ENCODE measurements around the gene PEAK1.
"Not testable (repeated sequence)": the region's sequence is repeated elsewhere in the genome, so short reads cannot be mapped to it uniquely, and the experiment has no call there.

Gene PEAK1

GRCh38 chr15:77187751-77188464 is 232.0 kb downstream of the PEAK1 start:
- Histone ChIP-seq H3K4me3 (ENCODE audit: insufficient read depth in 1 of 2, low read depth in 1 of 2, low read length in 2 of 2) (no peak overlapping the region), H2BK120ac (ENCODE audit: low read depth, low read length) (no peak overlapping the region), H2AFZ (ENCODE audit: low read depth, low read length) (peak overlapping the region; percentile 6), H3K4ac (ENCODE audit: low read depth in 1 of 2, low read length in 2 of 2) (no peak overlapping the region), H4K8ac (ENCODE audit: low read length) (no peak overlapping the region), H2BK12ac (ENCODE audit: low read length in 2 of 2) (no peak overlapping the region), H2AK5ac (ENCODE audit: low read length, severe bottlenecking) (no peak overlapping the region), H3K23ac (ENCODE audit: low read length in 2 of 2) (no peak overlapping the region), H3K27ac (ENCODE audit: low read length, poor library complexity, severe bottlenecking) (no peak overlapping the region), H3K9me3 (ENCODE audit: control insufficient read depth, low read length) (no peaks in the 10 kb centered on the region), H3K79me1 (replicated peaks; ENCODE audit: low read length, poor library complexity, severe bottlenecking) (peaks cover 5% of the 10 kb centered on the region), H3K4me2 (ENCODE audit: low read length, poor library complexity, severe bottlenecking) (no peak overlapping the region), H2BK15ac (ENCODE audit: low read depth, poor library complexity, severe bottlenecking) (no peak overlapping the region), H2BK5ac (ENCODE audit: low read depth, low read length, poor library complexity, severe bottlenecking) (no peak overlapping the region), H3K9ac (ENCODE audit: low read length) (peak overlapping the region; percentile 73), H3K36me3 (ENCODE audit: control insufficient read depth in 1 of 2, insufficient read depth in 2 of 2, low read depth in 1 of 2, low read length in 2 of 2) (peaks cover 0 to 7% of the 10 kb centered on the region in 2 experiments), H3K18ac (ENCODE audit: low read depth in 1 of 2, low read length in 2 of 2) (no peak overlapping the region), H3K14ac (ENCODE audit: low read length in 2 of 2) (no peak overlapping the region), H3K4me1 (ENCODE audit: control insufficient read depth, insufficient read depth, low read depth, low read length) (no peaks in the 10 kb centered on the region), H4K91ac (ENCODE audit: low read length) (no peak overlapping the region), H3K27me3 (ENCODE audit: control insufficient read depth in 1 of 2, insufficient read depth in 1 of 2, low read length in 2 of 2) (no peaks in the 10 kb centered on the region)
- DNase-seq: peak; percentile 87
- 33% methylated on average over 1 of the region's 4 CpGs for WGBS

GRCh38 chr15:77186594-77187011 is 233.3 kb downstream of the PEAK1 start:
- Histone ChIP-seq H3K4me2 (ENCODE audit: low read length, poor library complexity, severe bottlenecking) (no peak overlapping the region), H4K91ac (ENCODE audit: low read length) (no peak overlapping the region), H3K4me1 (ENCODE audit: control insufficient read depth, insufficient read depth, low read depth, low read length) (no peaks in the 10 kb centered on the region), H2BK5ac (ENCODE audit: low read depth, low read length, poor library complexity, severe bottlenecking) (no peak overlapping the region), H3K27me3 (ENCODE audit: control insufficient read depth in 1 of 2, insufficient read depth in 1 of 2, low read length in 2 of 2) (no peaks in the 10 kb centered on the region), H3K9me3 (ENCODE audit: control insufficient read depth, low read length) (no peaks in the 10 kb centered on the region), H3K14ac (ENCODE audit: low read length in 2 of 2) (no peak overlapping the region), H3K23ac (ENCODE audit: low read length in 2 of 2) (no peak overlapping the region), H2AFZ (ENCODE audit: low read depth, low read length) (no peak overlapping the region), H3K4me3 (ENCODE audit: insufficient read depth in 1 of 2, low read depth in 1 of 2, low read length in 2 of 2) (no peak overlapping the region), H3K27ac (ENCODE audit: low read length, poor library complexity, severe bottlenecking) (no peak overlapping the region), H2BK120ac (ENCODE audit: low read depth, low read length) (no peak overlapping the region), H2BK15ac (ENCODE audit: low read depth, poor library complexity, severe bottlenecking) (no peak overlapping the region), H2BK12ac (ENCODE audit: low read length in 2 of 2) (no peak overlapping the region), H3K4ac (ENCODE audit: low read depth in 1 of 2, low read length in 2 of 2) (no peak overlapping the region), H3K9ac (ENCODE audit: low read length) (peak overlapping the region; percentile 73), H4K8ac (ENCODE audit: low read length) (no peak overlapping the region), H3K36me3 (ENCODE audit: control insufficient read depth in 1 of 2, insufficient read depth in 2 of 2, low read depth in 1 of 2, low read length in 2 of 2) (peaks cover 0 to 11% of the 10 kb centered on the region in 2 experiments), H2AK5ac (ENCODE audit: low read length, severe bottlenecking) (no peak overlapping the region), H3K79me1 (replicated peaks; ENCODE audit: low read length, poor library complexity, severe bottlenecking) (peaks cover 2% of the 10 kb centered on the region), H3K18ac (ENCODE audit: low read depth in 1 of 2, low read length in 2 of 2) (peak overlapping the region in 1 of 2 experiments; percentile 23)
- 56% methylated on average over 2 of the region's 3 CpGs for WGBS
- DNase-seq: peak; percentile 45

- H3K4me2 ChIP-seq (ENCODE audit: low read length, poor library complexity, severe bottlenecking): no peak overlapping the region
- no peak overlapping the region for H2AFZ ChIP-seq (ENCODE audit: low read depth, low read length)
- no peaks in the 10 kb centered on the region for H3K27me3 ChIP-seq (ENCODE audit: control insufficient read depth in 1 of 2, insufficient read depth in 1 of 2, low read length in 2 of 2)
- peak; percentile 22 for DNase-seq
- no peak overlapping the region for H4K8ac ChIP-seq (ENCODE audit: low read length)
- no peak overlapping the region for H3K18ac ChIP-seq (ENCODE audit: low read depth in 1 of 2, low read length in 2 of 2)
- WGBS: 100% methylated on average over 2 of the region's 2 CpGs
- no peak overlapping the region for H2AK5ac ChIP-seq (ENCODE audit: low read length, severe bottlenecking)
- H3K4me1 ChIP-seq (ENCODE audit: control insufficient read depth, insufficient read depth, low read depth, low read length): no peaks in the 10 kb centered on the region
- no peak overlapping the region for H4K91ac ChIP-seq (ENCODE audit: low read length)
- no peaks in the 10 kb centered on the region for H3K9me3 ChIP-seq (ENCODE audit: control insufficient read depth, low read length)
- no peak overlapping the region for H2BK5ac ChIP-seq (ENCODE audit: low read depth, low read length, poor library complexity, severe bottlenecking)
- no peak overlapping the region for H2BK120ac ChIP-seq (ENCODE audit: low read depth, low read length)
- H3K79me1 ChIP-seq (replicated peaks; ENCODE audit: low read length, poor library complexity, severe bottlenecking): peaks cover 2% of the 10 kb centered on the region
- no peak overlapping the region for H3K4me3 ChIP-seq (ENCODE audit: insufficient read depth in 1 of 2, low read depth in 1 of 2, low read length in 2 of 2)
- H2BK15ac ChIP-seq (ENCODE audit: low read depth, poor library complexity, severe bottlenecking): no peak overlapping the region
- no peak overlapping the region for H3K4ac ChIP-seq (ENCODE audit: low read depth in 1 of 2, low read length in 2 of 2)
- no peak overlapping the region for H2BK12ac ChIP-seq (ENCODE audit: low read length in 2 of 2)
- H3K14ac ChIP-seq (ENCODE audit: low read length in 2 of 2): no peak overlapping the region
- no peak overlapping the region for H3K23ac ChIP-seq (ENCODE audit: low read length in 2 of 2)
- H3K27ac ChIP-seq (ENCODE audit: low read length, poor library complexity, severe bottlenecking): no peak overlapping the region
- H3K9ac ChIP-seq (ENCODE audit: low read length): no peak overlapping the region
- peaks cover 0 to 19% of the 10 kb centered on the region in 2 experiments for H3K36me3 ChIP-seq (ENCODE audit: control insufficient read depth in 1 of 2, insufficient read depth in 2 of 2, low read depth in 1 of 2, low read length in 2 of 2)
Measured at GRCh38 chr15:77185242-77185785, 234.6 kb downstream of the PEAK1 start.

- 93% methylated on average over 3 of the region's 4 CpGs for WGBS
- not testable (repeated sequence) for H3K4me2 ChIP-seq (ENCODE audit: low read length, poor library complexity, severe bottlenecking)
- peaks cover under 1 to 24% of the 10 kb centered on the region in 2 experiments for H3K36me3 ChIP-seq (ENCODE audit: control insufficient read depth in 1 of 2, insufficient read depth in 2 of 2, low read depth in 1 of 2, low read length in 2 of 2)
Measured at GRCh38 chr15:77184352-77184751, 235.6 kb downstream of the PEAK1 start.

More at GRCh38 chr15:77184352-77184751, 235.6 kb downstream of the PEAK1 start:
- H2BK15ac ChIP-seq (ENCODE audit: low read depth, poor library complexity, severe bottlenecking); H2BK5ac ChIP-seq (ENCODE audit: low read depth, low read length, poor library complexity, severe bottlenecking); H4K8ac ChIP-seq (ENCODE audit: low read length); H3K23ac ChIP-seq (ENCODE audit: low read length in 2 of 2); H3K27ac ChIP-seq (ENCODE audit: low read length, poor library complexity, severe bottlenecking); H2BK12ac ChIP-seq (ENCODE audit: low read length in 2 of 2); H3K18ac ChIP-seq (ENCODE audit: low read depth in 1 of 2, low read length in 2 of 2); H2AK5ac ChIP-seq (ENCODE audit: low read length, severe bottlenecking); H3K14ac ChIP-seq (ENCODE audit: low read length in 2 of 2); H3K4ac ChIP-seq (ENCODE audit: low read depth in 1 of 2, low read length in 2 of 2); H3K9ac ChIP-seq (ENCODE audit: low read length); H3K27me3 ChIP-seq (ENCODE audit: control insufficient read depth in 1 of 2, insufficient read depth in 1 of 2, low read length in 2 of 2); H3K79me1 ChIP-seq (replicated peaks; ENCODE audit: low read length, poor library complexity, severe bottlenecking); H2BK120ac ChIP-seq (ENCODE audit: low read depth, low read length); H3K4me3 ChIP-seq (ENCODE audit: insufficient read depth in 1 of 2, low read depth in 1 of 2, low read length in 2 of 2); H3K9me3 ChIP-seq (ENCODE audit: control insufficient read depth, low read length); H2AFZ ChIP-seq (ENCODE audit: low read depth, low read length); H3K4me1 ChIP-seq (ENCODE audit: control insufficient read depth, insufficient read depth, low read depth, low read length); H4K91ac ChIP-seq (ENCODE audit: low read length); DNase-seq: not testable (repeated sequence)

Measured in mesenchymal stem cell (in vitro differentiated cells and primary cell).